Superior temporal gyrus (tissue), 1 donor: Measurements from ENCODE around the gene NCOR1.
A peak's percentile ranks its signal among the peaks of the same experiment; 100 is the strongest.
"Not testable (repeated sequence)": the region's sequence is repeated elsewhere in the genome, so short reads cannot be mapped to it uniquely, and the experiment has no call there.

Source experiments
- DNase-seq: peaks from one replicate; pipeline ENCODE4 v3.0.0-alpha.2; 2016; ENCODE audit errors: extremely low spot score

The NCOR1 gene

DNA sequence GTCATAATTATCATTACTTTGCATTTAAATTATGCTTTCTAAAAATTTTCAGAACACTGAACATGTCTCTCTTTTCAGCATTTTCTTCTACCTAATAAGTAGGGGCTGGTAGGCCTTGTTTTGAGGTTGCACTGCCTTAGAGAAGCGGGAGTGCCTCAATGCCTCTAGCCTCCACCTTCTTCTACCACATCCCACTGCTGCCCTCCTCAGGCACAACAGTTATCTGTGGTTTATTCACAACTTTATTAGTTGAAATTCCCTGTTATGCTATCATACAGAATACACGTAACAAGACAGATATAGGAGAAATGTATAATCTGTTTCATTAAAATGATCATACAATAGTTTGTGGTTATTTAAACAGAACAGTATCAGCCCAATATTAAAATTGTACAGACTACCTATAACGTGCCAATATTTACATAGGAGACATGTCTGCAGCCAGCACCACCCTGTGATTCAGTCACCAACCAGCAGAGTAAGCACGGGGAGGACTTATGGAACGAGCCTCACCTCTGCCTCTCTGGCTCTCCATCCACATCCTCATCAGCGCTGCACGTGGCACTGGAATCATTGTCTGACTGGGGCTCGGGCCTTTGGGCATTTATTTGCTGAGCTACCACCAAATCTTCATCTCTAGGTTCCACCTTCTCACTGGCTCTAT, 114.5 kb downstream of the NCOR1 start:
- peak; percentile 49 for DNase-seq

DNA sequence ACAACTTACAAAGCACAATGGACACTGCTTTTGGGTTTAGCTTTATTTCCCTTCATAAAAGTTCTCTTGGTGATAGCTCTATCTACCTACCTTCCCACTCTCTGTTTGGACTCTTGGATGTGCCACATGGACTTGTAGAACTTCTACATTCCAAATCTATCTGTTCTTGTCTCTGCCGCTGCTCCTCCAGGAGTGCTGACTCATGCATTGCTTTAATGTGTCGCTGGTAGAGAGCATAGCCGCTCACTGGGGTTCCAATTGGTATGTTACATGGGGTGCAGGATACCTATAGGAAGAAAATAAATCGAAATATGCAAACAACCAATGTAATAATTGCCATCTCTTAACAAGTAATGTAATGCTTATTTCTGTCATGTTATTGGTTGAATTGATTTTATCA, 123.6 kb downstream of the NCOR1 start:
- DNase-seq, result no peak

DNA sequence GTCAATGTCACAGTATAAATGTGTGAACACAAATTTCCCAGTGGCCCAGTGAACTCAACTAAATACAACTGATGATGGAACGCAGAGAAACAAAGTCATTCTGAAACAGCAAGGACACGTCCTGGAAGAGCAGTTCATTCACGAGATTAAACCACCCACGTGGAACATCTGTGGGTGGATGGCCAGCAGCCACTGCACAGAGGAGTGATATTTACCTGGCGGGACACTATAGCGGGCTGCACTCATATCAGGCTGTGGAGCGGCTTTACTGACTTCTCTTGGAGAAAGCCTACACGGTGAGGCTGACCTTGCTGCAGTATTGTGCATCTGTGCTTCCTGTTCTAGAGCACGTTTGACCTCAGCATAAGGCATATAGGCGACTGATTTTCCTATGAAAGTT, 128.4 kb downstream of the NCOR1 start:
- no peak for DNase-seq

DNA sequence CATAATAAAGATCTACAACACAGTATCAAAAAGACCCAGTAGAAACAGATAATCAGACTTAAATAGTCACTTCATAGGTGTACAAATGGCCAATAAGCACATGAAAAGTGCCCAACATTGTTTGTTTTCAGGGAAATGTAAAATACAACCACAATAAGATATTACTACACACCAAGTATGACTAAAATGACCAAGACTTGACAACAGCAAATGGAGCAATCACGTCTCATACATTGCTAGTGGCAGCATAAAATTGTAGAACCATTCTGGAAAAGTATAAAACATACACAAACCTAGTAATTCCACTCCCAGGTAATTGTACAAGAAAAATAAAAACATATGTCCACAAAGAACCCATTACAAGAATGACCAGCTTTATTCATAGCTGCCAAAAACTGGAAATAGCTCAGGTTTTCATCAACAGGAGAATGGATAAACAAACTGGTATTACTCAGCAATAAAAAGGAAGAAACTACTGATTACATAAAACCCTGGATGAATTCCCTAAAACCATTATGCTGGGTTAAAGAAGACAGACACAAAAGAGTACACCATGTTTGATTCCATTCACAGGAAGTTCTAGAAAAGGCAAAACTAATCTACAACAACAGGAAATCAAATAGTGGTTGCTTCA, 130.2 kb downstream of the NCOR1 start:
- peak; percentile 40 for DNase-seq

DNA sequence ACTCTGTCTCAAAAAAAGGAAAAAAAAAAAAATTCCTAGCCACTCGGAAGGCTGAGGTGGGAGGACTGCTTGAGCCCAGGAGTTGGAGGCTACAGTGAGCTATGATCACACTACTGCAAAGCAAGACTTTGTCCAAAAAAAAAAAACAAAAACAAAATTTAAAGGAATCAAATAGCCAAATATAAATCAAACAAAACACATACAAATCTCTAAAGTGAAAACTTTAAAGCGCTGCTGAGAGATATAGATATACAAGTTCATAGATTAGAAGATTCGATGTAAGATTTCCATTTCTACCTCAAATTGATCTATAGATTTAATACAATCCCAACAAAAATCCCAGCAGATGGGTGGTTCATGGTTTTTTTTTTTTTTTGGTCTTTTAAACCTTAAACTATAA, 132.1 kb downstream of the NCOR1 start:
- no peak for DNase-seq

DNA sequence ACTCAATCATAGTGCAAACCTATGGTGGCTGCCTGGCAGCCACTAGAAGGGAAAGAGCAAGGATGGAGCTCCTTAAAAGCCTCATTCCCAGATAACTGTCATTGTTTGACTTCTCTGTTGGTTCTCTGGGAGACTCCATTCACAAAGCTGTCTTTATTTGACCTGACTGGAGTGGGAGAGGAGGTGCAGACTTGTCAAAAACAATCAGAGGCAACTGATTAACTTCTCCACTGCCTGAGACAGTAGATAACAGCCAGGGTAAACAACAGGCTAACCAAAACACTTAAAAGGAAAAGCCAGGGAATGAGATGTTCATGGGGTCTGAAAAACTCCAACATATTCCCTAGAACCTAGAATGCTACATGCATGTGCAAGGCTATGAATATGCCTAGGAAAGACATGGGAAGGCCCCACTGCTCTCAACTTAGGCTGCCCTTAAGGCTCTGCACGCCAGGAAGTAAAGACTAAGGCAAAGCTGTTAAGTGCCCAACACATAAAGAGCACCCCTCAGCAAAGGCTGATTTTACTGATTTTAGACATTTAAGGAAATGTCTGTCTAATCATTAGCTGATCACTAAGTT, 133.7 kb downstream of the NCOR1 start:
- no peak for DNase-seq

DNA sequence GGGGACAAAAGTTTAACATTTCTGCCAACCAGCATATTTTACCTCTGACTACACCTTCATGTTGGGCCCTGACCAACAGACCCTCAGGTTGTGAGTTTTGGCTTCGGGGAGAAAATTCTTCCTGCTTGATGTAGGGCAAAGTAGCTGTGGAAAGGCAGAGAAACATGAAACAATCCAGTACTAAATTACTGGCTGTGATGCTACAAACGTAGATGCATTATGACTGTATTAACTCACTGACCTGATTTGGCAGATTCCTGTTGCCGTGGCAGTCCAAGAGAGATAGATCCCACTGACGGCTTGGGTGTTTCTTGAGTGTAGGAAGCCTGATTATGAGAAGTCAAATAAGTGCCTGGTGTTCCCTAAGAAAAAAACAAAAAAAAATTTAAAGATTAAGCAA, 135.0 kb downstream of the NCOR1 start:
- no peak for DNase-seq

DNA sequence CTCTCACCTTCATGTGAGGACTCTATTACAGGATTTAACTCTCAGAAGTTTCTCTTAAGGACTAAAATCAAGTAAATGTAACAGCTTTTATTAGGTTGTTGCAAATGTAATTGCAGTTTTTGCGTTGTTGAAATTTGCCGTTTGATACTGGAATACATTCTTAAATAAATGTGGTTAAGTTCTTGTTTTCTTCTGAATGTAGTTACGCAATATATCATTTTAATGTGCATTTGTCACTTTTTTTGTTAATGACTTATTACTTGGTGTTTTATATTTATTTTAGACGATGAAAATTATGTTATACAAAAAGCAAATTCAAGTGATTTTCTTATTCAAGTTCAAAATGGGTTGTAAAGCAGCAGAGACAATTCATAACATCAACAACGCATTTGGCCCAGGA, 139.4 kb downstream of the NCOR1 start:
- no peak for DNase-seq

DNA sequence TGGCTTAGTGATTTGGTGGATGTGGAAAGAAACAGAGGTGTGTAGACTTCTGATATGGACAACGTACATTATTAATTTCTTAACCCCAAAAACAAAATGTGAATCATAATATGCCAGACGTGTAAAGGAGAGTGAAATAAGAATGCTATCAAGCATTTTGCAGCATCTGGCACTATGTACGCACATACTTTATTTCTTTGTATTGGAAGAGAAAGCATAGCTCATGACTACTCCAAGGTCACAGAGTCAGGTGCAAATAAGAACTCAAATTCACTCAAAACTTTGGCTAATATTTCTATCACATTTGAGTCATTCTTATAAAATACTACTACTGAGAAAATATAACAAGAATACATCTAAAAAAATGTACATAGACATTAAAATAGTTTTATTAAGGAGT, 140.9 kb downstream of the NCOR1 start:
- no peak for DNase-seq

DNA sequence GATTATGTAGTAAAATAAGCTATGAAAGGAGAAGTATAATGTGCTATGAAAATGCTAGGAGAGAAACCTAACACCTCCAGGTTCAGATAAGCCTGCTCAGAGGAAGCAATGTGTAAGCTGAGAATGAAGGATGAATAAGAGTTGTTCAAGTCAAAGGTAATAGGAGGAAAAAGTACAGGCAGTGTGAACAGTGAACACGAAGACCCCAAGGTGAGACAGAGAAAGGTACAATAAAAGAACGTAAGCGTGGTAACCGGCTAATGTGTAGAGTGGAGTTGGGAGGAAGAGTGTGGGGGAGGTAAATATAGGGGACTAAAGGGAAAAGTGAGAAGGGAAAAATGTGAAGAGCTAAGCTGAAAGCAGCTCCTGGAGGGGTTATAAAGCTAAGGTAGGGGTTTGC, 141.5 kb downstream of the NCOR1 start:
- DNase-seq, result no peak

DNA sequence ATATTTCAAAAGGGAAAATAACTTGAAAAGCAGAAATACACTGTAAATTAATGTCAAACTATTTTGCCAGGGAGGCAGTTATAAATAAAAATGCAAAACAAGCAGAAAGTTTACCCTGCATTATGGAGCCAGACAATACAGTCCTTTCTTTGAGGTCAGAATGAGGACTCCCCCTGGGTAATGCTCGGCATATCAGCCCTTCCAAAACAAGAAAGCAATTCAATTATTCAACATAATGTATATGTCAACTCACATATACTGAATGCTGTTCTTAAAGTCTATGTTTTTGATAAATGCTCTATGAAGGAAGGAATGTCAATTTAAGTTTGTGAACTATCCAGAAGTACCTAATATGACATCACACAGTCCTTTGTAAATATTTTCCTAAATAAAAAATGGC, 143.3 kb downstream of the NCOR1 start:
- no peak for DNase-seq

DNA sequence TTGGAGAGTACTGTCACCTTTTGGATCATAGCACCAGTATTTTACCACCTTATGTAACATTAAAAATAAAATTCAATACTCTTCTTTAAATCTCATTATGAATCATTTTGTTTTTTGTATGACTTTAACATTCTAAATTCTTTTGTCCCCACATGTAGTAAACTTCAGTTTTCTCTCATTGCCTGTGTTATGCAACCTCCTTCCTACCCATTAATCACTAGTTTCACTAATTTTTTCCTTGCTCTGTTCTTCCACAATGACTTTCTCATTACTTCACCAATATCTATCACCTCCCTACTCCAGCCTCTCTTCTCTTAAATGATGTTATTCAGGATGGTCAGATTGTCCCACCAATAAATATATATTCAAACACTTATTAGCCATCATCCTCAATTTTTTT, 147.0 kb downstream of the NCOR1 start:
- no peak for DNase-seq

DNA sequence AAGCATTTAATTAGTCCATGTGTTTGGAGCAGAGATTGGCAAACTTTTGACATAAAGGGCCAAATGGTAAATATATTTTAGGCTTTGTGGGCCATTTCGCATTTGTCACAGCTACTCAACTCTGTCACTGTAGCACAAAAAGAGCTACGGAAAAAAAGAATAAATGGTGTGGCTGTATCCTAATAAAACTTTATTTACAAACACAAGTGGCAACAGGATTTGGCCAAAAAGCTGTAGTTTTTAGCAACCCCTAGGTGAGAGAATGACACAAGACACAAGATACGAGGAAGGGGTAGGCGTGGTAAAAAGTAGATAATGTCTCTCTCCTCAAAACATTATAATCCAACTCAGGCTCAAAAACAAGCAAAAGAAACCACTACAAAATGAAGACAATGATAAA, 149.2 kb downstream of the NCOR1 start:
- no peak for DNase-seq

DNA sequence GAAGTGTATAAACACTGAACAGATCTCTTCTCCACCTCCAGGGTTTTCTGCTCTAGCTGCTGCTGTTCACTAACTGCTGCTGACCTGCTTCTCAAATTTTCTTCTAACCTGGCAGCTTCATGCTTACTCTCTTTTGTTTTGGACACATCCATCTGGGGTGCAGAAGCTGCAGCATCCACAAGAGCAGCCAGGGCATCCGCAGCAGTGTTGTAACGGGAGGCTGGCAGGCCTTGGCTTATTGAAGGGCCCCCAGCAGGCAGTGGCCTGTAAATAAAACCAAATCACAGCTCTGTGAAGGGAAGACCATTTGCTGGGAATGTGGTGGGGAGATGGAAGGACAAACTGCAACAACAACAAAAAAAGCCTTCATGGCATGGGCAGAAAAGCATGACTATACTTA, 153.7 kb downstream of the NCOR1 start:
- peak; percentile 11 for DNase-seq

DNA sequence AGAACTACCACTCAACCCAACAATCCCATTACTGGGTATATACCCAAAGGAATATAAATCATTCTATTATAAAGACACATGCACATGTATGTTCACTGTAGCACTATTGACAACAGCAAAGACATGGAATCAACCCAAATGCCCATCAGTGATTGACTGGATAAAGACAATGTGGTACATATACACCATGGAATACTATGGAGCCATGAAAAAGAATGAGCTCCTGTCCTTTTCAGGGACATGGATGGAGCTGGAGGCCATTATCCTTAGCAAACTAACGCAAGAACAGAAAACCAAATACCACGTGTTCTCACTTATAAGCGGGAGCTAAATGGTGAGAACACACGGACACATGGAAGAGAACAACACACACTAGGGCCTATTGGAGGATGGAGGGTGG, 160.2 kb downstream of the NCOR1 start:
- DNase-seq, result not testable (repeated sequence)

DNA sequence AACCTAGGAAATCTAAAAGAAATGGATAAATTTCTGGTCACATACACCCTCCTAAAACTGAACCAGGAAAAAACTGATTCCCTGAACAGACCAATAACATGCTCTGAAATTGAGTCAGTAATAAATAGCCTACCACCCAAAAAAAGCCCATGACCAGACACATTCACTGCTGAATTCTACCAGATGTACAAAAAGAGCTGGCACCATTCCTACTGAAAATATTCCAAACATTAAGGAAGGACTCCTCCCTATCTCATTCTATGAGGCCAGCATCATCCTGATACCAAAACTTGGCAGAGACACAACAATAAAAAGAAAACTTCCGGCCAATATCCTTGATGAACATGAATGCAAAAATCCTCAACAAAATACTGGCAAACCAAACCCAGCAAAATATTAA, 162.8 kb downstream of the NCOR1 start:
- DNase-seq, result no peak

DNA sequence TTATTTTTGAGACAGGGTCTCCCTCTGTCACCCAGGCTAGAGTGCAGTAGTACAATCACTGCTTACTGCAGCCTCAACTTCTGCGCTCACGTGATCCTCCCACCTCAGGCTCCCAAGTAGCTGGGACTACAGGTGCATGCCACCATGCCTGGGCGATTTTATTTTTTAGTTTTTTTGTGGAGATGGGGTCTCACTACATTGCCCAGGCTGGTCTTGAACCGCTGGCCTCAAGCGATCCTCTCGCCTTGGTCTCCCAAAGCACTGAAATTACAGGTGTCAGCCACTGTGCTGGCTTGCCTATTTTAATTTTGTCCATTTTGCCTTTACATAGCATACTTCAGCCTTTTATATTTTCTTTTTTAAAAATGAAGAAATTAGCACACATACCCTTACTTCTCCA, 164.5 kb downstream of the NCOR1 start:
- DNase-seq, result no peak

DNA sequence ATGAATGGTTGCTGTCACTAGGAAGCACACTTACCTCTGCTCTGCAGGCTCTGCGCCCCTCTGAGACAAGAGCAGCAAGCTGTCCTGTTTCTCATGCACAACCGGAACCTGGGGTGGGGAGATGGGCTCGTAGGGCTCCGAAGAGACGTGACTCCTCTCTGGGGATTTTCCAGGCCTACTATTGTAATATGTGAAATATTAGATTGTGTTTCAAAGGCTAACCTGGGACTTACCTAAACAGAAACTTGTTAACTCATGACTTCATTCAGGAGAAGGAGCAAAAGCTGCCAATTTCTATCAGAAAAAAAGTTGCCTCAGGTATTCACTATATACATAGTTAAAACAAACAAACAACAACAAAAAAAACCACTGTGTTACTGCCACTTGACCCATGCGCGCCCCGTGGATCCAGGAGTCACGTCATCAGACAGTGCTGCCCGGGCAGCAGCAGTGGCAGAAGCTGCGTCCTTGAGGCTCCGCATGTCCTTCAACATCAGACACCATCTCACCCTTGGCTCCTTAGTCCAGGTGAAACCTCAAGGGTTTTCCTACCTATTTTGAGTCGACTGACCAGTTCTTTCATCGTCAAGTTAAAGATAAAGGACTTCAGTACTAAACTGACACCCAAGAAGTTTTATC, 166.4 kb downstream of the NCOR1 start:
- DNase-seq, result no peak

DNA sequence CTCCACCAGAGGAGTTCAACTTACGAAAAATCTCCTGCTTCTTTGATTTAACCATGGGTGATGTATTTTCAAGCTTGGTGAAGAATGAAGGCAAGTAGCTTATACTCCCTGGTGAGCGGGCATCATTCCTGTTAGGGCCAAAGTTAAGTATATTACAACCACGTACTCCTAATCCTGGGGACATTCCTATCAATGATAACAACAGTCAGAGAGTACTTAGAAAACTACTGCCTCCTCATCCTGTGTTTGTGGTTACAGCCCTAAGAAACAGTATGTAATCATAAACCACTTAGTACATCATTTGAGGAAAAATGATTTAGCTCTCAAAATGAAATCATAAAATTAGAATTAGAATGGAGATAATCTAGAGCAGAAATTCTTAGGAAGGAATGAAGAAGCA, 168.4 kb downstream of the NCOR1 start:
- DNase-seq, result no peak

DNA sequence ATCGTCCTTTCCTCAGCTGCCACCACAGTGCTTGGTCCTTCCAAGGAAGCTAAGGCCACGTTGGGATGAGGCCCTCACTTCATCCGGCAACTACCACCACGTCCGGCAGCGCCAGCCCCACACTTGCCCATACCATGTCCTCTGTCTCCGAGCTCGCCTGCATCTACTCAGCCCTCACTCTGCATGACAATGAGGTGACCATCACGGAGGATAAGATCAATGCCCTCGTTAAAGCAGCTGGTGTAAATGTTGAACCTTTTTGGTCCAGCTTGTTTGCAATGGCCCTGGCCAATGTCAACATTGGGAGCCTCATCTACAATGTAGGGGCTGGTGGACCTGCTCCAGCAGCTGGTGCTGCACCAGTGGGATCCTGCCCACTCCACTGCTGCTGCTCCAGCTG, 170.8 kb downstream of the NCOR1 start:
- no peak for DNase-seq

DNA sequence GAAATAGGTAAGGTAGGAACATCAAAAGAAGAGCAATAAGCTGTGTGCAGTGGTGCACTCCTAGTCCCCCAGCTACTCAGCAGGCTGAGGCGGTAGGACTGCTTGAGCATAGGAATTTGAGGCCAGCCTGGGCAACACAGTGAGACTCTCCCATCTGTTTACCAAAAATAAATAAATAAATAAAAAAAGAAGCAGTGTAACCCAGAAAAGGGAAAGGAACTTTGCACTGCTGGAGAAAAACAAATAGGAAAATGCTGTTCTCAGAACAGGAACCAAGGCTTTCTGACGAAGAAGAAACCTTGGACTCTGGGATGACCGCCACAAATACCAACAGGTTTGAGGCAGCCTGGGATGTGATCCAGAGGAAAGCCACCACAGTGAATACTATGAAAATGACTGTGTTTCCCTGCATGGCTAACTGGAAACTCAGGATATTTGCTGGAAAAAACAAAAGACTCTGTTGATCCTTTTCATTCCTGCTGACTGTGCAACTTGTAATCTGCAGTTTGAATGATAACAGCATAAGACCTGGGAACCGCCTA, 174.6 kb downstream of the NCOR1 start:
- peak; percentile 40 for DNase-seq

DNA sequence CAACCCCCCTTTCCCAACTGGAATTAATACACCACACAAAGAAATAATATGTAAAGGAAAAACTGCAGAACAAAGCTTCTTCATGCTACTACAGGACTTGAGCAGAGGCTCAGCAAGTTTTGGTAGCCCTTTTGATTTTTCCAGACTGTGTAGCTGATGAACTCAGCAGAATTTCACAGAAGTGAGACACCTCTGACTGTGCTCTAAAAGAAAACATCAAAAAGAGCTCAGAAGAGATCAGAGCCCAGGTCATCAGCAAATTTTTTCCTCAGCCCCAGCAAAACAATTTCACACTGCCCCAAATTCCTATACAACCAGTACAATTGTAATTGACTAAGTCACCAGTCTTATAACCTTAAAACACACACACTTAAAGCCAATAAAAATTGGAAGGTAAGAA, 177.7 kb downstream of the NCOR1 start:
- DNase-seq, result no peak

DNA sequence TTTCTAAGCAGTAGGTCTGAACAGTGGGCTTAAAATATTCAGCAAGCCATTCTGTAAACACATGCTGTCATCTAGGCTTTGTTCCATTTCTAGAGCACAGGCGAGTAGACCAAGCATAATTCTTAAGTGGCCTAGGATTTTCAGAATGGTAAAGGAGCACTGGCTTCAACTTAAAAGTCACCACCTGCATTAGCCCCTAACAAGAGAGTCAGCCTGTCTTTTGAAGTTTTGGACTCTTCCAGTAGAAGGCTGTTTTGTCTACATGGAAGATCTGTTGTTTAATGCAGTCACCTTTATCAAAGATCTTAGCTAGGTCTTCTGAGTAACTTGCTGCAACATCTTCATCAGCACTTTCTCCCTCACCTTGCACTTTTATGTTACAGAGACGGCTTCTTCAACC, 179.1 kb downstream of the NCOR1 start:
- DNase-seq, result no peak
